ENCODE results near the gene ZNF608. TPM values are rescaled to one million over a fixed set of nuclear protein-coding genes. Genes with fewer than 3 reads are reported as not detected.

Gene ZNF608
- total and polyA plus RNA-seq, 10 donors: 5.8 to 14.4 (median 10.2) TPM

- Histone ChIP-seq H3K27me3 (replicated peaks in 1 of 7) (peaks cover 0 to 8% (median 0%) of the 10 kb centered on the region in 7 donors), H3K9me3 (no peaks in the 10 kb centered on the region), H3K27ac (no peak overlapping the region), H3K36me3 (no peaks in the 10 kb centered on the region), H3K4me1 (peaks cover 0 to 17% (median 7%) of the 10 kb centered on the region in 6 donors), H3K4me3 (no peak overlapping the region)
- 83 to 94% (median 90%) methylated on average over 6 of the region's 6 CpGs for WGBS, 5 donors
- no peak for TF ChIP-seq POLR2AphosphoS5 (IDR thresholded peaks at IDR 0.05)
- TF ChIP-seq, protein P1, sequence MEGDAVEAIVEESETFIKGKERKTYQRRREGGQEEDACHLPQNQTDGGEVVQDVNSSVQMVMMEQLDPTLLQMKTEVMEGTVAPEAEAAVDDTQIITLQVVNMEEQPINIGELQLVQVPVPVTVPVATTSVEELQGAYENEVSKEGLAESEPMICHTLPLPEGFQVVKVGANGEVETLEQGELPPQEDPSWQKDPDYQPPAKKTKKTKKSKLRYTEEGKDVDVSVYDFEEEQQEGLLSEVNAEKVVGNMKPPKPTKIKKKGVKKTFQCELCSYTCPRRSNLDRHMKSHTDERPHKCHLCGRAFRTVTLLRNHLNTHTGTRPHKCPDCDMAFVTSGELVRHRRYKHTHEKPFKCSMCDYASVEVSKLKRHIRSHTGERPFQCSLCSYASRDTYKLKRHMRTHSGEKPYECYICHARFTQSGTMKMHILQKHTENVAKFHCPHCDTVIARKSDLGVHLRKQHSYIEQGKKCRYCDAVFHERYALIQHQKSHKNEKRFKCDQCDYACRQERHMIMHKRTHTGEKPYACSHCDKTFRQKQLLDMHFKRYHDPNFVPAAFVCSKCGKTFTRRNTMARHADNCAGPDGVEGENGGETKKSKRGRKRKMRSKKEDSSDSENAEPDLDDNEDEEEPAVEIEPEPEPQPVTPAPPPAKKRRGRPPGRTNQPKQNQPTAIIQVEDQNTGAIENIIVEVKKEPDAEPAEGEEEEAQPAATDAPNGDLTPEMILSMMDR (IDR thresholded peaks at IDR 0.05 in 8 of 11, conservative IDR thresholded peaks at IDR 0.05 in 3 of 11): no peak
- no peak for TF ChIP-seq POLR2A (IDR thresholded peaks at IDR 0.05)
- intact Hi-C loops (cut with DNase I; ENCODE audit: low total_unique reads): no loop called here
- DNase-seq: no peak
Measured at GRCh38 chr5:124752854-124753720, 6.6 kb upstream of the ZNF608 start.

DNA sequence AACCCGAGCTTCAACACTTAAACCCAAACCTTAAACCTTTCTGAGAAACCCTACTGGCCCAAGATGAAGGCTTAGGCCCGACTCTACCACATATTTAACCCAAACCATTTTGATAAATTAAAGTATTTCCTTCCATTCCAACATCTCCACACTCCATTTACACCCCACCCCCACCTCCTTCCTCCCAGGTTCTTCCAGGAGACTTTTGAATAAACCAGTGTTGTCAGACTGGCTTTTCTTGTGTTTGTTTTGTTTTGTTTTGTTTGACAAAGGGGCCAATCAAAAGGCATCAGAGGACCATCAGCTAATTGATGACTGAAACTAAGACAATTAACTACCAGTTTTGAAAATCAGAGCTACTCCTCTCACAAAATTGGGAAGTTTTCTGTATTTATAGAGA is 4.6 kb upstream of the ZNF608 start:
- intact Hi-C loops (cut with DNase I; ENCODE audit: low total_unique reads): no loop called here

DNA sequence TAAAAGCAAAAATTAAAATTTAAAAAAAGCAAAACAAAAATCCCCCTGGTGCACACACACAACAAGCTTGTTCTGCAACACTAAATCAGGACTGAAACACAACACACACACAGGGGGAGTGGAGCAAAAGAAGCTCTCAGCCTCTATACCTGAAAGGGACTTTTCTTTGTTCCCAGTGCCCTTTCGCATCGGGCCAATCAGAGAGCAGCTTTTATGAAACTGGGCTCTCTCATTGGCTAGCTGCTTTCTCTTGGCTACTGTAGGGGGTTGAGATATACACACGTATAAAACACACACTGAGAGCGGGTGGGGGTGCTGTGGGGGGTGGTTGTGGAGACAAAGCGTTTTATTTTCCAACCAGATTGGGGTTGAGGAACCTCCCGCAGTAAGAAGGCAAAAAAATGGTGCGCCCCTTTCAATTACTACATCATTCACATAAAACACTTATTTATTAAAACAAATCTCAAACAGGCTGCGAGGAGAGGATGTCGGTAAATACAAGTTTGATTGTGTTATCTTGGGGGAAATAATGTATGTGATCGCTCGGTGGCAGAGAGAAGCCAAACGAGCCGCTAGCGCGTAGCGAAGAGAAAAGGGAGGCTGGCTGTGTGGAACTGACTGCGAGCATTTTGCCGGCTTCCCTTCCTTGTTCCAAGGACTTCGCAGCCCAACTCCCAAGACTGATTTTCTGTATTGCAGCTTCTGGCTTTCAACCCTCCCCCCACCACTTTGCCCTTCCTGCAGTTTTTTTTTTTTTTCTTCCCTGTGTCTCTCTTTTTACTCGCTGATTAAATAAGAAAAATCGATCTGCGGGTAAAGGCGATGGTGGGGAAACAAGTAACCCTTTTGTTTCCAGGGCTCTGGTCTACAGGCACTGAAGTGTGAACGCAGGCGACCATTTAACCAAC is 2.5 kb upstream of the ZNF608 start:
- whole genome bisulfite sequencing, 5 donors: 6 to 8% (median 7%) methylated on average over 25 of the region's 25 CpGs
- intact Hi-C loops (cut with DNase I; ENCODE audit: low total_unique reads): no loop called here

More for the DNA sequence above, 4.6 kb upstream of the ZNF608 start:
- TF ChIP-seq, protein P1 (IDR thresholded peaks at IDR 0.05 in 8 of 11, conservative IDR thresholded peaks at IDR 0.05 in 3 of 11): no peak
- TF ChIP-seq POLR2AphosphoS5 (IDR thresholded peaks at IDR 0.05) (no peak), POLR2A (IDR thresholded peaks at IDR 0.05) (no peak)
- H3K27ac ChIP-seq: no peak overlapping the region
- H3K27me3 ChIP-seq (replicated peaks in 1 of 7): peaks cover 0 to 28% (median 3%) of the 10 kb centered on the region in 7 donors
- WGBS, 5 donors: 72 to 98% (median 82%) methylated on average over 2 of the region's 2 CpGs
- H3K4me1 ChIP-seq: peaks cover 0 to 38% (median 18%) of the 10 kb centered on the region in 6 donors
- H3K36me3 ChIP-seq: no peaks in the 10 kb centered on the region
- H3K9me3 ChIP-seq: no peaks in the 10 kb centered on the region
- no peak overlapping the region for H3K4me3 ChIP-seq
- no peak for DNase-seq

More for the DNA sequence above, 2.5 kb upstream of the ZNF608 start:
- Histone ChIP-seq H3K27ac (peak overlapping the region; percentile 49 to 92 (median 87)), H3K4me3 (peak overlapping the region; percentile 8 to 69 (median 42)), H3K36me3 (no peaks in the 10 kb centered on the region), H3K4me1 (peaks cover 5 to 59% (median 37%) of the 10 kb centered on the region in 6 donors), H3K27me3 (replicated peaks in 1 of 7) (peaks cover 0 to 49% (median 7%) of the 10 kb centered on the region in 7 donors), H3K9me3 (no peaks in the 10 kb centered on the region)
- peak; percentile 80 for DNase-seq
- TF ChIP-seq POLR2A (IDR thresholded peaks at IDR 0.05) (peak in 1 of 3 donors; percentile 4), POLR2AphosphoS5 (IDR thresholded peaks at IDR 0.05) (peak in 1 of 3 donors; percentile 47)
- TF ChIP-seq, protein P1 (IDR thresholded peaks at IDR 0.05 in 8 of 11, conservative IDR thresholded peaks at IDR 0.05 in 3 of 11): no peak
